PC-9 (cell line): Measurements from ENCODE around the gene CWF19L2.

Experiments
- EZH2 ChIP-seq: fragments of 200-600 bp; sonication (generic); IDR thresholded peaks from 2 replicates; pipeline ENCODE4 v1.8.0; 2017; ENCODE audit warnings: antibody characterized with exemption, low read depth
- TF ChIP-seq, protein P1 (sequence below): fragments of 200-600 bp; sonication (generic); conservative IDR thresholded peaks from 2 replicates; pipeline ENCODE4 v1.6.1; 2017; ENCODE audit warnings: mixed run types, antibody characterized with exemption, mild to moderate bottlenecking, moderate library complexity

- no peak for TF ChIP-seq EZH2
- TF ChIP-seq, protein P1, sequence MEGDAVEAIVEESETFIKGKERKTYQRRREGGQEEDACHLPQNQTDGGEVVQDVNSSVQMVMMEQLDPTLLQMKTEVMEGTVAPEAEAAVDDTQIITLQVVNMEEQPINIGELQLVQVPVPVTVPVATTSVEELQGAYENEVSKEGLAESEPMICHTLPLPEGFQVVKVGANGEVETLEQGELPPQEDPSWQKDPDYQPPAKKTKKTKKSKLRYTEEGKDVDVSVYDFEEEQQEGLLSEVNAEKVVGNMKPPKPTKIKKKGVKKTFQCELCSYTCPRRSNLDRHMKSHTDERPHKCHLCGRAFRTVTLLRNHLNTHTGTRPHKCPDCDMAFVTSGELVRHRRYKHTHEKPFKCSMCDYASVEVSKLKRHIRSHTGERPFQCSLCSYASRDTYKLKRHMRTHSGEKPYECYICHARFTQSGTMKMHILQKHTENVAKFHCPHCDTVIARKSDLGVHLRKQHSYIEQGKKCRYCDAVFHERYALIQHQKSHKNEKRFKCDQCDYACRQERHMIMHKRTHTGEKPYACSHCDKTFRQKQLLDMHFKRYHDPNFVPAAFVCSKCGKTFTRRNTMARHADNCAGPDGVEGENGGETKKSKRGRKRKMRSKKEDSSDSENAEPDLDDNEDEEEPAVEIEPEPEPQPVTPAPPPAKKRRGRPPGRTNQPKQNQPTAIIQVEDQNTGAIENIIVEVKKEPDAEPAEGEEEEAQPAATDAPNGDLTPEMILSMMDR = no peak
Measured at GRCh38 chr11:107331728-107332127, 125.9 kb downstream of the CWF19L2 start.
